ENCODE measurements around the gene FHIT.
"Not testable (repeated sequence)": the region's sequence is repeated elsewhere in the genome, so short reads cannot be mapped to it uniquely, and the experiment has no call there.

Gene FHIT

GRCh38 chr3:61032991-61033390 is 218.3 kb downstream of the FHIT start:
- no peak for TF ChIP-seq CTCF (IDR thresholded peaks at IDR 0.05; ENCODE audit: low read depth, low read length)
- DNase-seq (ENCODE audit: low read depth in 2 of 2) = no peak
- no peak overlapping the region for H3K4me3 ChIP-seq (replicated peaks in 1 of 2; ENCODE audit: low read depth in 2 of 2, low read length in 2 of 2)

- DNase-seq (ENCODE audit: low read depth in 2 of 2) = no peak
- no peak overlapping the region for H3K4me3 ChIP-seq (replicated peaks in 1 of 2; ENCODE audit: low read depth in 2 of 2, low read length in 2 of 2)
- no peak for TF ChIP-seq CTCF (IDR thresholded peaks at IDR 0.05; ENCODE audit: low read depth, low read length)
Measured at GRCh38 chr3:61031503-61031902, 219.7 kb downstream of the FHIT start.

DNA sequence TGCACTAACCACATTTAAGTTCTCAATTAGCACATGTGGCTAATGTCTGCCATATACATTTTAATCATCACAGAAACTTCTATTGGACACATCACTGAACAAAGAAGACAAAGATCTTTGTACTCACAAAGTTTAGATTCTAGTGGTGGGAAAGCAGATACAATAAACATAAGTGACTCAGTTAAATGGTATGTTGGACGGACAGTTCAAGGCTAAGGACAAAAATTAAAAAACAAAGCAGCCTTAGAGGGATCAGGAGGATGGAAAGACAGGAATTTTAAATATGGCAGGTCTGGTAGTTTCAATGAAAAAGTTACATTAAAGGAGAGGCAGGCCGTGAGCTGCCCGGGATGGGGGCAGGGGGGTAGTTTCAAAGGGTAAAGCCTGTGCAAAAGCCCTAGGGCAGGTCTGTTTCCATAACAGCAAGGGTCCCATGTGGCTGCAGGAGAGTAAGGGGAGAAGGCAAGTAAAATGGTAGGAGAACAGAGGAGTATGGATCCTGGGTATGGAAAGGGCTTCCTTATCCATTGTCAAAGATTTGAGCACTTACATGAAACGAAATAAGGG is 220.7 kb downstream of the FHIT start:
- TF ChIP-seq CTCF (IDR thresholded peaks at IDR 0.05; ENCODE audit: low read depth, low read length) = no peak
- no peak for DNase-seq (ENCODE audit: low read depth in 2 of 2)
- no peak overlapping the region for H3K4me3 ChIP-seq (replicated peaks in 1 of 2; ENCODE audit: low read depth in 2 of 2, low read length in 2 of 2)

DNA sequence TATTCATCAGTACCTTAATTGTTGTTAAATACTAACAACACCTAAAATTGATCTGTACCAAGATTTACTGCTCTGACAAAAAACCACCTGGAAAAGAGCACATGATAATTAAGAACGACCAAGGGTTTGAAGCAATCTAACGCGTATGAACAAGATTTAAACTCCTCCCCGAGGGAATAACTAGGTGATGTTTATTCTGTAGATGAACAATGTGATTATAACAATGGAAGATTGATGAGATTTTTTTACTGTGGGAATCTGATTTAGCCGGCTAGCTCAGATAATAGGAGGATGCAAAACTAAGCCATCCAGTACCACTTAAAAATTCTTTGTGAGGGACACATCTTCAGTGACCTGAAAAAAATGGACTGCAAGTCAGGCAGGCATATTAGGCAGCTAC is 222.1 kb downstream of the FHIT start:
- DNase-seq (ENCODE audit: low read depth in 2 of 2) = no peak
- TF ChIP-seq CTCF (IDR thresholded peaks at IDR 0.05; ENCODE audit: low read depth, low read length) = no peak
- H3K4me3 ChIP-seq (replicated peaks in 1 of 2; ENCODE audit: low read depth in 2 of 2, low read length in 2 of 2) = no peak overlapping the region

- no peak overlapping the region for H3K4me3 ChIP-seq (replicated peaks in 1 of 2; ENCODE audit: low read depth in 2 of 2, low read length in 2 of 2)
- no peak for TF ChIP-seq CTCF (IDR thresholded peaks at IDR 0.05; ENCODE audit: low read depth, low read length)
- DNase-seq (ENCODE audit: low read depth in 2 of 2) = no peak
Measured at GRCh38 chr3:61018807-61019206, 232.4 kb downstream of the FHIT start.

DNA sequence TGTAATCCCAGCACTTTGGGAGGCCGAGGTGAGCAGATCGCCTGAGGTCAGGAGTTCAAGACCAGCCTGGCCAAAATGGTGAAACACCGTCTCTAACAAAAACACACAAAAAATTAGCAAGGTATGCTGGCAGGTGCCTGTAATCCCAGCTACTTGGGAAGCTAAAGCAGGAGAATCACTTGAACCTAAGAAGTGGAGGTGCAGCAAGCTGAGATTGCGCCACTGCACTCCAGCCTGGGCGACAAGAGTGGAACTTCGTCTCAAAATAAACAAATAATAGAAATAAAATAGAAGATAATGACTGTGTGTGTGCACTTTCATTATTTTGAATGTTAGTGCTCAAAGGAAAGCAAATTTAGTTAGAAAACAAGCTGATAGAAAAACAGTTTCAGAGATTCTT is 234.2 kb downstream of the FHIT start:
- not testable (repeated sequence) for H3K4me3 ChIP-seq (replicated peaks in 1 of 2; ENCODE audit: low read depth in 2 of 2, low read length in 2 of 2); DNase-seq (ENCODE audit: low read depth in 2 of 2)

GRCh38 chr3:61015859-61016258 is 235.4 kb downstream of the FHIT start:
- TF ChIP-seq CTCF (IDR thresholded peaks at IDR 0.05; ENCODE audit: low read depth, low read length) = no peak
- no peak overlapping the region for H3K4me3 ChIP-seq (replicated peaks in 1 of 2; ENCODE audit: low read depth in 2 of 2, low read length in 2 of 2)
- no peak for DNase-seq (ENCODE audit: low read depth in 2 of 2)

All from cardiac fibroblast (primary cell).